Panc1 (cell line): Measurements from ENCODE around the gene EFCAB9. TPM values are rescaled to one million over a fixed set of nuclear protein-coding genes. Genes with fewer than 3 reads are reported as not detected.

Experiments used
- ATAC-seq: fragments of 200-7000 bp; cut with Tn5 transposase; 2 replicates; pipeline ENCODE4 v1.9.1; 2020; ENCODE audit warnings: mild to moderate bottlenecking, moderate library complexity
- BruUV-seq: library from RNA; stranded (reverse); fragments of 400-500 nt; replicated peaks from 2 replicates; lab custom pipeline; 2021; lab: Mats Ljungman, UMichigan
- CTCF ChIA-PET: fragments of 300-600 bp; sonication (Branson Sonifier 250); formaldehyde crosslinking; loops from one replicate; lab custom pipeline; 2022; ENCODE audit warnings: antibody characterized with exemption; lab: Charles Lee
- POLR2A ChIA-PET: fragments of 300-600 bp; sonication (Branson Sonifier 250); formaldehyde crosslinking; loops from one replicate; lab custom pipeline; 2022; ENCODE audit warnings: antibody characterized with exemption; lab: Charles Lee
- DNase-seq: peaks from one replicate; pipeline ENCODE4 v3.0.0-alpha.2; 2010; ENCODE audit warnings: low read depth, low spot score
- H3K27ac ChIP-seq: 2 replicates; pipeline ENCODE4 v1.5.1; 2011; ENCODE audit warnings: mild to moderate bottlenecking, low read length, inconsistent platforms
- H3K27me3 ChIP-seq: fragments of 200-500 bp; sonication (Bioruptor generic); 2 replicates; pipeline ENCODE4 v1.6.0; 2014; ENCODE audit warnings: low read length, inconsistent platforms; ENCODE audit not compliant: control insufficient read depth, insufficient read depth
- H3K36me3 ChIP-seq: fragments of 200-500 bp; sonication (Bioruptor generic); 2 replicates; pipeline ENCODE4 v1.5.1; 2014; ENCODE audit warnings: inconsistent platforms, mild to moderate bottlenecking, low read length, moderate library complexity; ENCODE audit not compliant: control insufficient read depth, insufficient read depth
- H3K4me1 ChIP-seq: 2 replicates; pipeline ENCODE4 v1.5.1; 2011; ENCODE audit warnings: inconsistent platforms, mild to moderate bottlenecking, low read length, moderate library complexity; ENCODE audit not compliant: control insufficient read depth, insufficient read depth
- H3K4me3 ChIP-seq, 2 experiments: 2 replicates each; pipeline ENCODE4 v1.5.1; 2011 to 2012; ENCODE audit warnings: low read depth in 2 of 2, low read length in 2 of 2, mild to moderate bottlenecking in 2 of 2, inconsistent platforms in 1 of 2, moderate library complexity in 1 of 2
- H3K9me3 ChIP-seq: fragments of 200-500 bp; sonication (Bioruptor generic); 2 replicates; pipeline ENCODE4 v1.5.1; 2014; ENCODE audit warnings: low read depth, mild to moderate bottlenecking, inconsistent platforms, low read length, moderate library complexity; ENCODE audit not compliant: control insufficient read depth, insufficient read depth
- CTCF ChIP-seq: fragments of 450-650 bp; IDR thresholded peaks from 2 replicates; pipeline ENCODE4 v1.5.1; 2017; ENCODE audit warnings: mild to moderate bottlenecking
- POLR2AphosphoS5 ChIP-seq: IDR thresholded peaks from 2 replicates; pipeline ENCODE4 v1.6.1; 2012; ENCODE audit warnings: mild to moderate bottlenecking, low read depth, low read length, moderate library complexity
- REST ChIP-seq, 2 experiments: IDR thresholded peaks; 2 replicates each; pipeline ENCODE4 v1.6.1; 2011 to 2012; ENCODE audit warnings: low read depth in 2 of 2, control low read depth in 1 of 2, low read length in 1 of 2, mild to moderate bottlenecking in 1 of 2, moderate library complexity in 1 of 2; ENCODE audit not compliant: insufficient read depth in 1 of 2
- SIN3A ChIP-seq: IDR thresholded peaks from 2 replicates; pipeline ENCODE4 v1.6.1; 2012; ENCODE audit warnings: low read depth, mild to moderate bottlenecking, low read length, moderate library complexity, borderline replicate concordance; ENCODE audit not compliant: insufficient read depth
- TCF7L2 ChIP-seq: IDR thresholded peaks from 2 replicates; pipeline ENCODE4 v1.6.1; 2011; ENCODE audit warnings: mild to moderate bottlenecking, low read depth, low read length, inconsistent platforms
- in situ Hi-C: cut with HindIII; loops from 2 replicates; pipeline ENCODE4 v1.10.0; 2016; ENCODE audit warnings: low sequenced_read_pairs, low pct_unique_long_range_greater_than_20kb
- intact Hi-C: fragments of 100-400 bp; cut with micrococcal nuclease; formaldehyde crosslinking; loops from one replicate; pipeline ENCODE4 v1.10.0; 2022; ENCODE audit not compliant: unreplicated experiment
- total RNA-seq: library from RNA; stranded (reverse); gene quantifications from one replicate; pipeline ENCODE4 v1.2.1, GENCODE V29; 2021; ENCODE audit not compliant: unreplicated experiment

EFCAB9 gene
- total RNA-seq, 1 experiment from 2014 or later = not detected

GRCh38 chr5:172216345-172216744 lies 22.4 kb downstream of the EFCAB9 start:
- Histone ChIP-seq H3K27me3 (no peaks in the 10 kb centered on the region), H3K36me3 (peaks cover 3% of the 10 kb centered on the region), H3K4me1 (no peaks in the 10 kb centered on the region), H3K9me3 (no peaks in the 10 kb centered on the region), H3K27ac (no peak overlapping the region), H3K4me3 (no peak overlapping the region)
- ChIA-PET POLR2A (interaction anchor here (0.6 kb wide), 1 partner anchor 31 kb away, joined by 6 read pairs; no protein-coding TSS in a partner anchor), CTCF (no interaction called here)
- ATAC-seq = no peak
- no TSS peak for BruUV-seq
- intact Hi-C loops (no loop called here), in situ Hi-C loops (no loop called here)
- TF ChIP-seq CTCF (no peak), TCF7L2 (no peak)
- DNase-seq = no peak

GRCh38 chr5:172219296-172219695 lies 25.3 kb downstream of the EFCAB9 start:
- H3K9me3 ChIP-seq = no peaks in the 10 kb centered on the region
- no peak for DNase-seq
- TF ChIP-seq POLR2AphosphoS5 = no peak
- TF ChIP-seq SIN3A = no peak
- TF ChIP-seq TCF7L2 = no peak
- no peak for TF ChIP-seq CTCF
- no peak for TF ChIP-seq REST (IDR thresholded peaks at IDR 0.05; ENCODE audit: insufficient read depth in 1 of 2, low read depth in 2 of 2, low read length in 1 of 2)
- H3K4me3 ChIP-seq = no peak overlapping the region
- no peaks in the 10 kb centered on the region for H3K4me1 ChIP-seq
- ChIA-PET POLR2A (no interaction called here), CTCF (interaction anchor here (0.7 kb wide), 1 partner anchor 152 kb away, joined by 7 read pairs; no protein-coding TSS in a partner anchor)
- H3K27ac ChIP-seq = no peak overlapping the region
- BruUV-seq = no TSS peak
- ATAC-seq = no peak
- no peaks in the 10 kb centered on the region for H3K36me3 ChIP-seq
- H3K27me3 ChIP-seq = no peaks in the 10 kb centered on the region
- in situ Hi-C loops = no loop called here
- intact Hi-C loops = no loop called here
